Psoas muscle (tissue), 8 donors: Measurements from ENCODE around the gene PNMA6E. TPM values are rescaled to one million over a fixed set of nuclear protein-coding genes. Genes with fewer than 3 reads are reported as not detected.

Experiments
- ATAC-seq, 4 donors: fragments of 200-7000 bp; cut with Tn5 transposase; one replicate each; pipeline ENCODE4 v1.9.1; 2020; ENCODE audit warnings: moderate library complexity in 3 of 4, mild to moderate bottlenecking in 2 of 4
- DNase-seq, 2 donors: peaks; one replicate each; pipeline ENCODE4 v3.0.0-alpha.2; 2020
- H3K27ac ChIP-seq: fragments of 200-600 bp; one replicate; pipeline ENCODE4 v1.8.0; 2022
- H3K27me3 ChIP-seq, 3 donors: fragments of 200-600 bp in 1 of 3; one replicate each; pipeline versions ENCODE4 v1.6.1 to v1.8.0; 2013 to 2022; ENCODE audit warnings: low read length in 2 of 3, mild to moderate bottlenecking in 2 of 3, moderate library complexity in 1 of 3; ENCODE audit not compliant: insufficient read depth in 3 of 3
- H3K36me3 ChIP-seq, 2 donors: fragments of 200-600 bp in 1 of 2; one replicate each; pipeline versions ENCODE4 v1.6.1 to v1.8.0; 2013 to 2022; ENCODE audit warnings: low read depth in 1 of 2, mild to moderate bottlenecking in 1 of 2, moderate library complexity in 1 of 2; ENCODE audit not compliant: insufficient read depth in 1 of 2
- H3K4me1 ChIP-seq: fragments of 200-600 bp; one replicate; pipeline ENCODE4 v1.8.0; 2022
- H3K4me3 ChIP-seq: fragments of 200-600 bp; one replicate; pipeline ENCODE4 v1.8.0; 2022; ENCODE audit warnings: mild to moderate bottlenecking
- H3K9me3 ChIP-seq: fragments of 200-600 bp; one replicate; pipeline ENCODE4 v1.8.0; 2022
- CTCF ChIP-seq: fragments of 200-600 bp; IDR thresholded peaks from one replicate; pipeline ENCODE4 v1.8.0; 2022; ENCODE audit warnings: antibody characterized with exemption
- WGBS, 3 donors: extraction: QIAGEN DNeasy Blood & Tissue Kit; methylation state at CpG; one replicate each; pipeline versions ENCODE4 v1.1.6 to v1.1.7; 2013; 5-methylcytosine and 5-hydroxymethylcytosine counted together
- intact Hi-C, 2 donors: fragments of 100-400 bp; cut with DNase I; formaldehyde crosslinking; loops; one replicate each; pipeline versions ENCODE4 v1.11.0 to v1.14.2; 2022
- polyA plus RNA-seq, 3 donors: library from polyadenylated mRNA; stranded (reverse); fragments of 200-250 nt; gene quantifications; one replicate each; pipeline ENCODE4 v1.2.3, GENCODE V29; 2013
- total RNA-seq, 4 donors: library from RNA; stranded (reverse); fragmentation: NEBNext Ultra II Directional in 2 of 4; extraction: Animal tissue kit (Norgen Biotek cat#: 25700) in 2 of 4; gene quantifications; one replicate each; pipeline versions ENCODE4 v1.2.1 to v1.2.4, GENCODE V29; 2021 to 2023
- donor health status: healthy with polysubstance abuse.
- donor health status: DM: no; HTN: no; CAD: no; lungs with moderate emphysema.
- donor health status: Bipolar disorder and iron deficiency.
- donor health status: healthy.
- donor health status: DM: yes; HTN: yes; CAD: no.
- donor health status: DM: no; HTN: no; CAD: no.
- donor health status: DM: no; HTN: no; CAD: no.
- donor health status: DM: yes; HTN: yes; CAD: no.

The PNMA6E gene
- total and polyA plus RNA-seq, 7 donors: not detected

GRCh38 chrX:153439977-153440376, 38.8 kb upstream of the PNMA6E start:
- ATAC-seq (no peak), DNase-seq (no peak)
- Histone ChIP-seq H3K36me3 (no peaks in the 10 kb centered on the region), H3K27me3 (peaks cover 0 to 14% (median 0%) of the 10 kb centered on the region in 3 donors), H3K27ac (no peak overlapping the region), H3K9me3 (no peaks in the 10 kb centered on the region), H3K4me3 (no peak overlapping the region), H3K4me1 (no peaks in the 10 kb centered on the region)
- intact Hi-C loops: no loop called here
- WGBS, 3 donors: 89 to 97% (median 95%) methylated on average over 4 of the region's 4 CpGs
- TF ChIP-seq CTCF: no peak

- Histone ChIP-seq H3K4me1 (no peaks in the 10 kb centered on the region), H3K27ac (no peak overlapping the region), H3K36me3 (no peaks in the 10 kb centered on the region), H3K27me3 (peaks cover 0 to 24% (median 0%) of the 10 kb centered on the region in 3 donors), H3K9me3 (no peaks in the 10 kb centered on the region), H3K4me3 (no peak overlapping the region)
- ATAC-seq (no peak), DNase-seq (no peak)
- 27 to 54% (median 28%) methylated on average over 8 of the region's 8 CpGs for WGBS, 3 donors
- intact Hi-C loops: no loop called here
- peak; percentile 20 for TF ChIP-seq CTCF
Observed at GRCh38 chrX:153438532-153438931, 37.4 kb upstream of the PNMA6E start.

GRCh38 chrX:153435845-153436244, 34.7 kb upstream of the PNMA6E start:
- intact Hi-C loops: no loop called here
- H3K9me3 ChIP-seq: peaks cover 3% of the 10 kb centered on the region
- no peaks in the 10 kb centered on the region for H3K4me1 ChIP-seq

GRCh38 chrX:153434801-153435200, 33.7 kb upstream of the PNMA6E start:
- no peak overlapping the region for H3K4me3 ChIP-seq
- H3K4me1 ChIP-seq: no peaks in the 10 kb centered on the region
- H3K36me3 ChIP-seq: no peaks in the 10 kb centered on the region
- peaks cover 0 to 32% (median 0%) of the 10 kb centered on the region in 3 donors for H3K27me3 ChIP-seq
- no peak for ATAC-seq
- WGBS, 3 donors: 50 to 72% (median 56%) methylated on average over 8 of the region's 8 CpGs
- H3K9me3 ChIP-seq: peaks cover 7% of the 10 kb centered on the region
- intact Hi-C loops: no loop called here
- DNase-seq: no peak
- H3K27ac ChIP-seq: no peak overlapping the region
- TF ChIP-seq CTCF: no peak

More at GRCh38 chrX:153435845-153436244, 34.7 kb upstream of the PNMA6E start:
- Histone ChIP-seq H3K27ac (no peak overlapping the region), H3K4me3 (no peak overlapping the region), H3K27me3 (peaks cover 0 to 32% (median 0%) of the 10 kb centered on the region in 3 donors), H3K36me3 (no peaks in the 10 kb centered on the region)
- ATAC-seq: no peak
- WGBS, 3 donors: 62 to 80% (median 77%) methylated on average over 3 of the region's 3 CpGs
- TF ChIP-seq CTCF: no peak
- no peak for DNase-seq

- DNase-seq (no peak), ATAC-seq (no peak)
- no peaks in the 10 kb centered on the region for H3K36me3 ChIP-seq
- peaks cover 7% of the 10 kb centered on the region for H3K9me3 ChIP-seq
- intact Hi-C loops: no loop called here
- WGBS, 3 donors: 88 to 90% (median 89%) methylated on average over 15 to 17 of the region's 17 CpGs
- peaks cover 0 to 31% (median 0%) of the 10 kb centered on the region in 3 donors for H3K27me3 ChIP-seq
- H3K27ac ChIP-seq: no peak overlapping the region
- no peak overlapping the region for H3K4me3 ChIP-seq
- TF ChIP-seq CTCF: no peak
- H3K4me1 ChIP-seq: no peaks in the 10 kb centered on the region
Observed at GRCh38 chrX:153433781-153434285, 32.7 kb upstream of the PNMA6E start.
